GM12874 (cell line): Measurements from ENCODE around the gene SRGAP3.

Experiments used
- CTCF ChIP-seq: IDR thresholded peaks from 2 replicates; pipeline ENCODE4 v1.5.1; 2011; ENCODE audit warnings: low read depth, mild to moderate bottlenecking, control low read depth, low read length, moderate library complexity; ENCODE audit not compliant: insufficient read depth

Gene SRGAP3

DNA sequence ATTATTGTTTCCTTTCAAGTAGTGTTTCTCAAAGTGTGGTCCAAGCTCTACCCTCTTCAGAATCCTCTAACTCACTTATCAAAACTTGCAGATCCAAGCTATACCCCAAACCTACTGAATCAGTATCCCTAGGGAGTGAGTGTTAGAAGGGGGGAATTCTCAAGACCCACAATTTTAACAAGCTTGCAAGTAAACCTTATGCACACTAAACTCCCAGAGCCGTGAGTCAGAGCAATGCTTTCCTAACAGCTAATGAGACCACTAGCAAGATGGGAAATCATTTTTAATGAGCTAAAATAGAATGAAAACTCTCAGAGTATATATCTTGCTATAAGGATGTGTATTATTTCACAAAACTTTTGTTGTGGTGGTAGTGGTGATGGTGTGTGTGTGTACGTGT, 41.1 kb upstream of the SRGAP3 start:
- no peak for TF ChIP-seq CTCF

GRCh38 chr3:9280451-9281219, 31.2 kb upstream of the SRGAP3 start:
- TF ChIP-seq CTCF: no peak

GRCh38 chr3:9279966-9280365, 30.5 kb upstream of the SRGAP3 start:
- TF ChIP-seq CTCF: no peak

- TF ChIP-seq CTCF: no peak
Measured at GRCh38 chr3:9278498-9278897, 29.1 kb upstream of the SRGAP3 start.

- no peak for TF ChIP-seq CTCF
Measured at GRCh38 chr3:9278085-9278484, 28.6 kb upstream of the SRGAP3 start.

- no peak for TF ChIP-seq CTCF
Measured at GRCh38 chr3:9276761-9277370, 27.4 kb upstream of the SRGAP3 start.

DNA sequence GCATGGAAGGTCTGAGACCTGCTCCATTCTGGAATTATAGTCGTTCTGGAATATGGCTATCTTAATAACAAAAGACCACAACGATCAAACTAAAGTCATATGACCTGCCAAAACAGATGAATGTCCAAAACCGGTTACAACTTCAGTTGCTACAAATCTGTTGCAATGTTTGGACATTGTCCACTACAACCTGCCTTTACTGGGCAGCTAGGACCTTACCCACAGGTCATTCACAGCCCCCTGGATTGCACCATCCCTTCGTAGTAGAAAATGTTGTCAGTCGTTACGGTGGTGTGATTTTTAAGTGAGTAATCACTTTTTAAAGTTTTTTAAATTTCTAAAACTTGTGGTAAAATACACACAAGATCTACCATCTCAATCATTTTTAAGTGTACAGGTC, 22.5 kb upstream of the SRGAP3 start:
- no peak for TF ChIP-seq CTCF
